ENCODE data around the gene FLNB.

DNA sequence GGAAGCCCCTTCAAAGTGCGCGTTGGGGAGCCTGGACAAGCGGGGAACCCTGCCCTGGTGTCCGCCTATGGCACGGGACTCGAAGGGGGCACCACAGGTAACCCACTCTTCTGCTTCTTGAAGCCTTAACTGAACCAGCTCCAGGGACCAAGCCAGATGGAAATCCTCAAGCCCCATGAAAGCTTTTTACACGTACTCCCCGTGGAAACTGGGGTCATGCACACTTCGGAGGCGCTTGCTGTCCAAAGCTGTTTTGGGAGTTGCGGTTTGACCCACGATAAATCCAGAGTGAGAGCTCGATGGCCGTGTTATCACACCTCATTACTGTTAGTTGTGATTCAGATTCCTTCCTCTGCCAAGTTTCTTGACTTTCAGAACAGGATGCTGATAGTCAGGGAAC is 155.0 kb downstream of the FLNB start:
- TF ChIP-seq, protein P1, sequence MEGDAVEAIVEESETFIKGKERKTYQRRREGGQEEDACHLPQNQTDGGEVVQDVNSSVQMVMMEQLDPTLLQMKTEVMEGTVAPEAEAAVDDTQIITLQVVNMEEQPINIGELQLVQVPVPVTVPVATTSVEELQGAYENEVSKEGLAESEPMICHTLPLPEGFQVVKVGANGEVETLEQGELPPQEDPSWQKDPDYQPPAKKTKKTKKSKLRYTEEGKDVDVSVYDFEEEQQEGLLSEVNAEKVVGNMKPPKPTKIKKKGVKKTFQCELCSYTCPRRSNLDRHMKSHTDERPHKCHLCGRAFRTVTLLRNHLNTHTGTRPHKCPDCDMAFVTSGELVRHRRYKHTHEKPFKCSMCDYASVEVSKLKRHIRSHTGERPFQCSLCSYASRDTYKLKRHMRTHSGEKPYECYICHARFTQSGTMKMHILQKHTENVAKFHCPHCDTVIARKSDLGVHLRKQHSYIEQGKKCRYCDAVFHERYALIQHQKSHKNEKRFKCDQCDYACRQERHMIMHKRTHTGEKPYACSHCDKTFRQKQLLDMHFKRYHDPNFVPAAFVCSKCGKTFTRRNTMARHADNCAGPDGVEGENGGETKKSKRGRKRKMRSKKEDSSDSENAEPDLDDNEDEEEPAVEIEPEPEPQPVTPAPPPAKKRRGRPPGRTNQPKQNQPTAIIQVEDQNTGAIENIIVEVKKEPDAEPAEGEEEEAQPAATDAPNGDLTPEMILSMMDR (IDR thresholded peaks at IDR 0.05 in 2 of 3, conservative IDR thresholded peaks at IDR 0.05 in 1 of 3; ENCODE audit: control insufficient read depth in 2 of 3, extremely low read depth in 1 of 3, insufficient read depth in 1 of 3, low read depth in 3 of 3, low read length in 3 of 3), result no peak
- TF ChIP-seq, protein P2, sequence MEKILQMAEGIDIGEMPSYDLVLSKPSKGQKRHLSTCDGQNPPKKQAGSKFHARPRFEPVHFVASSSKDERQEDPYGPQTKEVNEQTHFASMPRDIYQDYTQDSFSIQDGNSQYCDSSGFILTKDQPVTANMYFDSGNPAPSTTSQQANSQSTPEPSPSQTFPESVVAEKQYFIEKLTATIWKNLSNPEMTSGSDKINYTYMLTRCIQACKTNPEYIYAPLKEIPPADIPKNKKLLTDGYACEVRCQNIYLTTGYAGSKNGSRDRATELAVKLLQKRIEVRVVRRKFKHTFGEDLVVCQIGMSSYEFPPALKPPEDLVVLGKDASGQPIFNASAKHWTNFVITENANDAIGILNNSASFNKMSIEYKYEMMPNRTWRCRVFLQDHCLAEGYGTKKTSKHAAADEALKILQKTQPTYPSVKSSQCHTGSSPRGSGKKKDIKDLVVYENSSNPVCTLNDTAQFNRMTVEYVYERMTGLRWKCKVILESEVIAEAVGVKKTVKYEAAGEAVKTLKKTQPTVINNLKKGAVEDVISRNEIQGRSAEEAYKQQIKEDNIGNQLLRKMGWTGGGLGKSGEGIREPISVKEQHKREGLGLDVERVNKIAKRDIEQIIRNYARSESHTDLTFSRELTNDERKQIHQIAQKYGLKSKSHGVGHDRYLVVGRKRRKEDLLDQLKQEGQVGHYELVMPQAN (conservative IDR thresholded peaks at IDR 0.05), result no peak
- TF ChIP-seq POLR2A (IDR thresholded peaks at IDR 0.05; ENCODE audit: low read depth, low read length), result no peak

Data from GM12878 (cell line).